ENCODE measurements around the gene UBE2N.
"Not testable (repeated sequence)": the region's sequence is repeated elsewhere in the genome, so short reads cannot be mapped to it uniquely, and the experiment has no call there.

UBE2N gene

DNA sequence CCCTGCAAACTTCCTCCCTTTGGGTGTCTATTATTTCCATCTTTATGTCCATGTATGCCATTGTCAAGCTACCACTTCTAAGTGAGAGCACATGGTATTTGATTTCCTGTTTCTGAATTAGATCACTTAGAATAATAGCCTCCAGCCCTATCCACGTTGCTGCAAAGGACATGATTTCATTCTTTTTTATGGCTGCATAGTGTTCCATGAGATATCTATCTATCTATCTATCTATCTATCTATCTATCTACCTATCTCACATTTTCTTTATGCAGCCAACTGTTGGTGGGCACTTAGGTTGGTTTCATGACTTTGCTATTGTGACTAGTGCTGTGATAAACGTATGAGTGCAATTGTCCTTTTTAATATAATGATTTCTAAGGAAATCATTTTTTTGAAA is 14.3 kb upstream of the UBE2N start:
- no peaks in the 10 kb centered on the region for H3K9me3 Mint-ChIP-seq
- no peaks in the 10 kb centered on the region for H3K4me1 Mint-ChIP-seq
- ATAC-seq (no peak), DNase-seq (no peak)
- H3K27ac Mint-ChIP-seq = no peak overlapping the region
- no peaks in the 10 kb centered on the region for H3K36me3 Mint-ChIP-seq (ENCODE audit: low read depth)
- H3K27me3 Mint-ChIP-seq = peaks cover 3% of the 10 kb centered on the region
- H3K4me3 Mint-ChIP-seq = no peak overlapping the region

GRCh38 chr12:93453633-93454032 is 11.9 kb upstream of the UBE2N start:
- Mint-ChIP-seq H3K27ac (no peak overlapping the region), H3K4me3 (no peak overlapping the region), H3K4me1 (peaks cover 11% of the 10 kb centered on the region), H3K27me3 (peaks cover 3% of the 10 kb centered on the region), H3K9me3 (no peaks in the 10 kb centered on the region), H3K36me3 (ENCODE audit: low read depth) (no peaks in the 10 kb centered on the region)
- DNase-seq = no peak
- ATAC-seq = no peak

DNA sequence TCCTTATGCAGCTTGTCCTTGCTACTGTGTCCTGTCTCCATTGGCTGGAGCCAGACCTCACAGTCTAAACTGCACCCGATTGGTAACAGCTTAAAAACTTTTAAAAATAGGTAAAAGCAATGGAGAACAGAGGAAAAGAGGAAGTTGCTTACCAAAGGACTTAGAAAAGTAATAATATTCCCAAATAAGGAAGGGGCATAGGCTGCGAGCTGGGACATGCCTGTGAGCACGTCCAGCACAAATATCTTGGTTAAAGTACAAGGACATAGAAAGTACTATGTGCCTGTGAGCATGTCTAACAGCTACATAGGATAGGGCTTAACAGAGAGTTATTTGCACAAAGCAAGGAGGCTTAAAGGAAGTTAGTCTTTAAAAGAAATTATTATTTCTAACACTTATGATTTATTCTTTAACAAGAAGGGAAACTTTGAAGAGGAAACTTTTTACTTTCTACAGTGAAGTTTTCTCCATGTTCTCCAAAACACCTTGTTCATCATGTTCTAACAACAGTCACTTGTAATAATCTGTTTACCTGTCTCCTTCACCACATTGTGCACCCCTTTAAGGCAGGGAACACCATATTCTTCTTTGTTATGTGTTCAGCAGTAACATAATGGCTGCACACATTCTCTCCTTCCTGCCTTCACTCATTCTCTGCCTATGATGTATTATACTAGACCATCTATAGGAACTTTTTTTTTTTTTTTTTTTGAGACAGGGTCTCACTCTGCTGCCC is 9.8 kb upstream of the UBE2N start:
- ATAC-seq (no peak), DNase-seq (no peak)
- H3K27me3 Mint-ChIP-seq = peaks cover 3% of the 10 kb centered on the region
- H3K9me3 Mint-ChIP-seq = no peaks in the 10 kb centered on the region
- H3K27ac Mint-ChIP-seq = no peak overlapping the region
- H3K4me3 Mint-ChIP-seq = no peak overlapping the region
- peaks cover 25% of the 10 kb centered on the region for H3K4me1 Mint-ChIP-seq
- H3K36me3 Mint-ChIP-seq (ENCODE audit: low read depth) = no peaks in the 10 kb centered on the region

- H3K4me3 Mint-ChIP-seq = no peak overlapping the region
- no peak for DNase-seq
- no peak overlapping the region for H3K27ac Mint-ChIP-seq
- peak; percentile 61 for ATAC-seq
- no peaks in the 10 kb centered on the region for H3K9me3 Mint-ChIP-seq
- peaks cover 25% of the 10 kb centered on the region for H3K4me1 Mint-ChIP-seq
- H3K27me3 Mint-ChIP-seq = no peaks in the 10 kb centered on the region
- H3K36me3 Mint-ChIP-seq (ENCODE audit: low read depth) = no peaks in the 10 kb centered on the region
These were observed 7.5 kb upstream of the UBE2N start for GRCh38 chr12:93449277-93449676.

DNA sequence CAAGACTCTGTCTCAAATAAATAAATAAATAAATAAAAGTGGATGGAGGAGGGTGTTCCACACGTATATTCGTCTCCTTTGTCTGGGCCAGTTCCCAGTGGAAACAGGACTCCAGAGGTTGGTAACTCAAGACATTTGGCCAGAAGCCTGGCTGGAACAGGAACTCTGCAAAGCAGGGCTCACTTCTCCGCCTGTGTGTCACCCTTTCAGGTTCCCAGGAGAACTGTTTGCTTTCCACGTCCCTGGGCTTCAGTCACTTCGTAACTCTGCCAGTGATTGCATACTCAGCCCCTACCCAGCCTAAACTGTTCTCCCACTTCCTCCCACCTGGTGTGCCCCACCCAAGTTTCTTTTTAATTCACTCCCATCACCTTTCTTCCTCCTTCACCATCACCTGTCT is 7.0 kb upstream of the UBE2N start:
- Mint-ChIP-seq H3K4me3 (no peak overlapping the region), H3K4me1 (peaks cover 25% of the 10 kb centered on the region), H3K27me3 (no peaks in the 10 kb centered on the region), H3K9me3 (no peaks in the 10 kb centered on the region), H3K27ac (no peak overlapping the region), H3K36me3 (ENCODE audit: low read depth) (no peaks in the 10 kb centered on the region)
- DNase-seq (no peak), ATAC-seq (no peak)

- Mint-ChIP-seq H3K9me3 (no peaks in the 10 kb centered on the region), H3K4me1 (peaks cover 36% of the 10 kb centered on the region), H3K27ac (no peak overlapping the region), H3K4me3 (no peak overlapping the region), H3K27me3 (no peaks in the 10 kb centered on the region), H3K36me3 (ENCODE audit: low read depth) (no peaks in the 10 kb centered on the region)
- DNase-seq (no peak), ATAC-seq (no peak)
These were observed 6.0 kb upstream of the UBE2N start for GRCh38 chr12:93447555-93448290.

GRCh38 chr12:93443576-93443975 is 1.8 kb upstream of the UBE2N start:
- no peak overlapping the region for H3K4me3 Mint-ChIP-seq
- no peak for ATAC-seq
- H3K27me3 Mint-ChIP-seq = no peaks in the 10 kb centered on the region
- H3K9me3 Mint-ChIP-seq = no peaks in the 10 kb centered on the region
- H3K4me1 Mint-ChIP-seq = peaks cover 51% of the 10 kb centered on the region
- H3K27ac Mint-ChIP-seq = no peak overlapping the region
- peaks cover 11% of the 10 kb centered on the region for H3K36me3 Mint-ChIP-seq (ENCODE audit: low read depth)
- no peak for DNase-seq

DNA sequence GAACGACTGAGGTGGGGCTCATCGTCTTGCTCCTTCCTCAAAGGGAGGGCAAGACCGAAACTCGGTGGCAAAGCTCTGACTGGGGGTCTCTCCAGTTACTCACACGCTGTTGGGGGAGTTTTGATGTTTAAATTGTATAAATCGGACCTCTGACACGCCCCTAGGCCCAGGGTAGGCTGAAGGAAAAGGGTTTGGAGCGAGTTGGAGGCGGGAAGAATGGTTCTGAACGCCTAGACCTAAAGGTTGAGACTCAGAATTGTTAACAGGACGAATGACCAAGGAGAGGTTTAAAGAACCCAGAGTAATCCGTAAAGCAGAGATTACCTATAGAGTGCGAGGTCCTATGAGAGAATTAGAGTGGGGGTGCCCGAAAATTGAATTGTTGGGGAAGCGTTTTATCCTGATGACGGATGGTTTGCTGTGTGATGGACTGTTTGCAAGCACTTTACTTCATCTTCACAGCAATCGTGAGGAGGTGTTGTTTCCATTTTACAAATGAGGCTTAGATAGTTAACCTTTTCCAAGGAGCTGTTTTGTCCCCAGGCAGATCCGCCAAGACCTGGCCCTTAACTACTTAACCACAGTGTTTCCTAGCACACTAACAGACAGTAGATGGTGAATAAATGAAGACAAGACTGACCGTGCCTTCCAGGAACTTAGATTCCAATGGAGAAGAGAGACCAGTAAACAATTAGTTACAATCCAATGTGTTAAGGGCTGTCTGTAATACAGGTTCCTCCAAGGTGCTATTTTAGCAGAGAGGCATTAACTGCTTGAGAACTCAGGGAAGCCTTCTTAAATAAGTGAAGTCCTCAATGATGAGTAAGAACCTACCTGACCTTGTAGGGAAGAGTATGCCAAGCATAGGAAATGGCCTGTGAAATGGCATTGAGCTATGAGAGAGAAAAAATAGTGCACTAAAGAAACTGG is 929 bp upstream of the UBE2N start:
- Mint-ChIP-seq H3K36me3 (ENCODE audit: low read depth) (peaks cover 16% of the 10 kb centered on the region), H3K4me3 (peak overlapping the region; percentile 98), H3K4me1 (peaks cover 53% of the 10 kb centered on the region), H3K27ac (peak overlapping the region; percentile 99), H3K9me3 (no peaks in the 10 kb centered on the region), H3K27me3 (no peaks in the 10 kb centered on the region)
- DNase-seq = no peak
- ATAC-seq = no peak

DNA sequence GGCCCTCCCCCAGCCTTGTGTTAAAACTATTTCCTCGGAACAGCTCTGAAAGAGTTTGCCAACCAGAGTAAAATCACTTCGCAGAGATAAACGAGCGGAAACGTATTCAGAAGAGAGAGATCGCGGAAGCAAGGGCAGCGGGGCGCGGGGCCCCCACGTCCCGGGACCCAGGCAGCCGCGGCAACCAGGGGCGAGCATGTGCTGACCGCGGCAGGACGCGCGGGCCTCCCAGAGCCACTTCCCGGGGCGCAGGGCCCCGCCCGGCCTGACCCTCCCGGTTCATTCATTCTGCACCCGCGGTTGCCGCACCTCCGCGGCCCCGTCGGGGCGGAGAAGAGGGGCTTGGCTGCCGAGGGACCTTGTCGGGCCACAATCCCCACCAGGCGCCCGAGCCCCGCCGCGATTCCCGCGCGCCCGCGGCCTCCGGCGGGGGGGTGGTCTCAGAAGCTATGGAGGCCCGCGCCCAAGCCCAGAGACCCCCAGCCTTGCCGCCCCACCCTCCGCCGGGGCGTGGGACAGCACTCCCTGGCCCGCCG is 598 bp downstream of the UBE2N start:
- no peak for ATAC-seq
- H3K4me1 Mint-ChIP-seq = peaks cover 61% of the 10 kb centered on the region
- no peaks in the 10 kb centered on the region for H3K27me3 Mint-ChIP-seq
- peaks cover 18% of the 10 kb centered on the region for H3K36me3 Mint-ChIP-seq (ENCODE audit: low read depth)
- no peaks in the 10 kb centered on the region for H3K9me3 Mint-ChIP-seq
- peak; percentile 49 for DNase-seq
- H3K27ac Mint-ChIP-seq = peak overlapping the region; percentile 95
- H3K4me3 Mint-ChIP-seq = peak overlapping the region; percentile 89

GRCh38 chr12:93440043-93440835 is 1.5 kb downstream of the UBE2N start:
- Mint-ChIP-seq H3K27me3 (no peaks in the 10 kb centered on the region), H3K9me3 (no peaks in the 10 kb centered on the region), H3K27ac (peak overlapping the region; percentile 95), H3K36me3 (ENCODE audit: low read depth) (peaks cover 18% of the 10 kb centered on the region), H3K4me1 (peaks cover 70% of the 10 kb centered on the region), H3K4me3 (peak overlapping the region; percentile 89)
- ATAC-seq = no peak
- DNase-seq = no peak

- DNase-seq = no peak
- H3K4me3 Mint-ChIP-seq = peak overlapping the region; percentile 89
- peak overlapping the region; percentile 63 for H3K27ac Mint-ChIP-seq
- no peaks in the 10 kb centered on the region for H3K27me3 Mint-ChIP-seq
- peaks cover 82% of the 10 kb centered on the region for H3K4me1 Mint-ChIP-seq
- H3K36me3 Mint-ChIP-seq (ENCODE audit: low read depth) = peaks cover 22% of the 10 kb centered on the region
- H3K9me3 Mint-ChIP-seq = no peaks in the 10 kb centered on the region
- ATAC-seq = no peak
These were observed 3.3 kb downstream of the UBE2N start for GRCh38 chr12:93438266-93439050.

GRCh38 chr12:93434256-93434865 is 7.4 kb downstream of the UBE2N start:
- Mint-ChIP-seq H3K4me3 (no peak overlapping the region), H3K36me3 (ENCODE audit: low read depth) (peaks cover 26% of the 10 kb centered on the region), H3K4me1 (peaks cover 87% of the 10 kb centered on the region), H3K27me3 (no peaks in the 10 kb centered on the region), H3K9me3 (no peaks in the 10 kb centered on the region), H3K27ac (no peak overlapping the region)
- ATAC-seq (no peak), DNase-seq (no peak)

DNA sequence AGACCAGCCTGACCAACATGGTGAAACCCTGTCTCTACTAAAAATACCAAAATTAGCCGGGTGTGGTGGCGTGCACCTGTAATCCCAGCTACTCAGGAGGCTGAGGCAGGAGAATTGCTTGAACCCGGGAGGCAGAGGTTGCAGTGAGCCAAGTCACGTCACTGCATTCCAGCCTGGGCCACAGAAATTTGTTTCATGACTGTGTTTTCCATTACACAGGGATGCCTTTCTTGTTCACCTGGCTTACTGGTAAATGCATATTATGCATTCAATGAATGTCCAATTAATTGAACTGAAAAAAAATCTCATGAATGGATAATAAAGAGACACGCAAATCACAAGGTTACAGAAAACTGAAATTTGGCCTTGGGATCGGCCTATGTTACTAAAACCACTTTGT is 9.7 kb downstream of the UBE2N start:
- H3K27ac Mint-ChIP-seq, H3K9me3 Mint-ChIP-seq, H3K27me3 Mint-ChIP-seq, DNase-seq, ATAC-seq, H3K4me3 Mint-ChIP-seq: not testable (repeated sequence)
- Mint-ChIP-seq H3K4me1 (peaks cover 87% of the 10 kb centered on the region), H3K36me3 (ENCODE audit: low read depth) (peaks cover 21% of the 10 kb centered on the region)
